Motor neuron (in vitro differentiated cells): ENCODE results near the gene AFF3. TPM values are rescaled to one million over a fixed set of nuclear protein-coding genes. Genes with fewer than 3 reads are reported as not detected.

ENCODE experiments used
- ATAC-seq, 8 experiments: fragments of 200-7000 bp; cut with Tn5 transposase; replicated peaks in 6 of 8; 2 replicates each; pipeline ENCODE4 v1.8.0; 2021; ENCODE audit warnings: mild to moderate bottlenecking in 8 of 8, moderate library complexity in 8 of 8
- H3K27ac ChIP-seq, 2 donors: fragments of 250-450 bp; sonication (Bioruptor Pico); 2 replicates each; pipeline ENCODE4 v1.9.0; 2021; ENCODE audit warnings: antibody characterized with exemption in 2 of 2, mild to moderate bottlenecking in 2 of 2, moderate library complexity in 1 of 2
- H3K4me1 ChIP-seq, 2 donors: fragments of 250-450 bp; sonication (Bioruptor Pico); replicated peaks in 1 of 2; 2 replicates each; pipeline ENCODE4 v1.6.1; 2021; ENCODE audit warnings: antibody characterized with exemption in 2 of 2, mild to moderate bottlenecking in 2 of 2, moderate library complexity in 1 of 2
- H3K4me3 ChIP-seq, 5 donors: fragments of 250-450 bp; sonication (Bioruptor Pico); 2 replicates each; pipeline ENCODE4 v1.9.0; 2021; ENCODE audit warnings: antibody characterized with exemption in 5 of 5, mild to moderate bottlenecking in 5 of 5, moderate library complexity in 4 of 5
- WGBS, 10 experiments: fragments of 450-650 bp; shearing (Covaris generic); methylation state at CpG; one replicate each; pipeline ENCODE4 v1.0.0; 2022; 5-methylcytosine and 5-hydroxymethylcytosine counted together
- in situ Hi-C, 9 experiments: fragments of 400-800 bp; cut with MboI; loops; one replicate each; pipeline ENCODE4 v1.15.0; 2021; ENCODE audit warnings: low sequenced_read_pairs in 9 of 9, low pct_unique_long_range_greater_than_20kb in 2 of 9; ENCODE audit not compliant: unreplicated experiment in 9 of 9
- total RNA-seq, 8 experiments: library from RNA; unstranded; fragments of 300-600 nt; gene quantifications; 2 replicates each; pipeline versions ENCODE4 v1.2.3 to v1.2.4, GENCODE V29; 2022

AFF3 gene
- total RNA-seq, 8 experiments from 2014 or later = 0.99 to 33.6 (median 16.7) TPM

DNA sequence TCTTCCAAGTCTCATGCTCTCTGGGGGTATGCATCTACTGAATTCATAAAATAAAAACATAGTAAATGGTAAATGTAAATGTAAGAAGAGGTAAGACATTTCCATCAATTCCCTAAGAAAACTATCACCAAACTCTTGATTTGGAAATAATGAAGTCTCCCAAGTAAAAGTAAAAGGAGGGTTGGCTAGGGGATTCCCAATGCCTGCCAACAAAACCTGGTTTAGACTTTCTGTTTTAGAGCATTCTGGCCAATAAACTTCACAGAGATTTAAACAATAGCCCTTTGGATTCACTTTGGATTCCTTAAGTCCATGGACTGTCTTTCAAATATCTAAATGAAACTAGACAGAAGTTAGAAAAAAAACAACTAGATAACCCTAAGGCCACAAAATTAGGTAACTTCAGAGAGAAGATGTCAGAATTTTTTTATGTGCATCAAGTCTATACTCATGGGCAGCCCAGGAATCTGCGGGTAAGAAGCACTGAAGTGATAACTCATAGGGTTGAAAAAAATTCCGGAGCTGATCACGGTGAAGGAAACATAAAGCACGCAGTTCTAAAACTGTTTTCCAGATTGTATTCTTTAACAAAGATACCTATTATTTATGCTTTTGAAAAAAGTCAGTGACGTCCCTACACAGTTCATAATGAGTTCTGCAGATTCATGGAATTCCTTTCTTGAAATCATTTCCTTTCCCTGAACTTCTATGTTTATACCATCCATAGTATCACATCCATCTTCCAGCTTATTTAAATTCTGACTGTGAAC, 263.6 kb downstream of the AFF3 start:
- H3K4me1 ChIP-seq = peaks cover 68 to 72% of the 10 kb centered on the region in 2 donors
- 38 to 95% (median 83%) methylated on average over 1 to 5 of the region's 5 CpGs for WGBS, 10 experiments
- H3K4me3 ChIP-seq = no peak overlapping the region
- in situ Hi-C loops = no loop called here
- no peak for ATAC-seq
- no peak overlapping the region for H3K27ac ChIP-seq

GRCh38 chr2:99877963-99878362, 264.4 kb downstream of the AFF3 start:
- Histone ChIP-seq H3K4me1 (peaks cover 60 to 64% of the 10 kb centered on the region in 2 donors), H3K27ac (no peak overlapping the region), H3K4me3 (no peak overlapping the region)
- ATAC-seq = no peak
- in situ Hi-C loops = no loop called here
- 70 to 100% (median 96%) methylated on average over 1 to 4 of the region's 4 CpGs; no CpG with 5 or more reads in 1 of the 10 experiments for WGBS, 10 experiments

- in situ Hi-C loops = no loop called here
- H3K27ac ChIP-seq = no peak overlapping the region
- 33 to 100% (median 100%) methylated on average over 1 to 2 of the region's 3 CpGs; no CpG with 5 or more reads in 2 of the 10 experiments for WGBS, 10 experiments
- H3K4me1 ChIP-seq = peaks cover 50 to 54% of the 10 kb centered on the region in 2 donors
- no peak overlapping the region for H3K4me3 ChIP-seq
- ATAC-seq = no peak
These were observed 265.4 kb downstream of the AFF3 start for GRCh38 chr2:99876956-99877355.

DNA sequence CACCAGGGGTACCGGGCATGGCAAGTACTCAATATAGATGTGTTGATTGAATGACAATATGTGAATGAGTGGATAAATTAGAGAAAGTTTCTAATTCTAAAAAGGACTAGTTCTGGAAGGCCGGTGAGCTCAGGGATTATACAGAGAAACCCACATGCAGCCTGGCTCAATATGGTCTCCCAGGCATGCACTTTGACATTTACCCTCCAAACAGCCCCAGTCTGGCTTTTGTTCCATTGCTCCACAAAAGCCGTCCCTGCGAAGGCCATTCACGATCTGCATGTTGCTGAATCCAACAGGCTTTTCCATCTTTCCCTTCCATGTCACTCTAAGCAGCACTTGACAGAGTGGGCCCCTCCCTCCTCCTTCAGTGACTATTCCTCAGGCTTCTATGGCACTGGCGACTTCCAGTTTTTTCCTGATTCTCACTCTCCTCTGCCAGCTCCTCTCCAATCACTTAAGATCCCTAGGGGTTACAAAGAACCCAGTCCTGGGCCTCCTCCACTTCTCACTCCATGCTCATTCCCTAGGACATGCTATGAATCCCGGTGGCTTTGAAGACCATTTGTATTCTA, 266.7 kb downstream of the AFF3 start:
- ATAC-seq = peak in 5 of 8 experiments; percentile 31 to 77 (median 74)
- H3K27ac ChIP-seq = no peak overlapping the region
- peaks cover 37 to 43% of the 10 kb centered on the region in 2 donors for H3K4me1 ChIP-seq
- 17 to 100% (median 73%) methylated on average over 1 to 5 of the region's 7 CpGs; no CpG with 5 or more reads in 1 of the 10 experiments for WGBS, 10 experiments
- in situ Hi-C loops = no loop called here
- H3K4me3 ChIP-seq = no peak overlapping the region

DNA sequence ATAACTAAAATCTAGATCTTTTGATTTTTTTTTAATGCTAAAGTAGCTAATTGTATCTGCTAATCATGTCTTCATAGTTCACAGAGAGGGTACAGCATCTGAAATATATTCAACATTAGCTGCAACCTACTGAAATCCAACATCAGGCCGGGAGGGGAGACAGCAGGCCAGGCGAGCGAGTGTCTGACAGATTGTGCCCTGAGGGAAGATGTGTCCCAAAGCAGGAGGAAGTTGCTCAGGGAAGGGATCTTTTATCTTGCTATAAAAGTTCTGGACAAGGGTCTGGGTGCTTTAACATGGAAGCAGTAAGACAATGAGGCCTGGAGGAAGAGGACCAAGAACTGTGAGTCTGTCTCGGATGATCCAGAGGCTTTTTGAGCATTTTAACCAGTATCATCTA, 274.1 kb downstream of the AFF3 start:
- no peak overlapping the region for H3K4me3 ChIP-seq
- WGBS, 10 experiments = 40 to 93% (median 88%) methylated on average over 1 to 4 of the region's 4 CpGs; no CpG with 5 or more reads in 3 of the 10 experiments
- peak overlapping the region in 1 of 2 donors; percentile 46 for H3K27ac ChIP-seq
- H3K4me1 ChIP-seq = peaks cover 26 to 27% of the 10 kb centered on the region in 2 donors
- in situ Hi-C loops = no loop called here
- ATAC-seq = peak in 4 of 8 experiments; percentile 21 to 44 (median 28)

GRCh38 chr2:99867770-99868169, 274.6 kb downstream of the AFF3 start:
- in situ Hi-C loops = no loop called here
- no peak overlapping the region for H3K4me3 ChIP-seq
- peak in 5 of 8 experiments; percentile 95 to 98 (median 96) for ATAC-seq
- peak overlapping the region; percentile 34 to 46 for H3K27ac ChIP-seq
- H3K4me1 ChIP-seq = peaks cover 31 to 32% of the 10 kb centered on the region in 2 donors
- WGBS, 10 experiments = 27 to 96% (median 53%) methylated on average over 2 to 9 of the region's 11 CpGs; no CpG with 5 or more reads in 1 of the 10 experiments

DNA sequence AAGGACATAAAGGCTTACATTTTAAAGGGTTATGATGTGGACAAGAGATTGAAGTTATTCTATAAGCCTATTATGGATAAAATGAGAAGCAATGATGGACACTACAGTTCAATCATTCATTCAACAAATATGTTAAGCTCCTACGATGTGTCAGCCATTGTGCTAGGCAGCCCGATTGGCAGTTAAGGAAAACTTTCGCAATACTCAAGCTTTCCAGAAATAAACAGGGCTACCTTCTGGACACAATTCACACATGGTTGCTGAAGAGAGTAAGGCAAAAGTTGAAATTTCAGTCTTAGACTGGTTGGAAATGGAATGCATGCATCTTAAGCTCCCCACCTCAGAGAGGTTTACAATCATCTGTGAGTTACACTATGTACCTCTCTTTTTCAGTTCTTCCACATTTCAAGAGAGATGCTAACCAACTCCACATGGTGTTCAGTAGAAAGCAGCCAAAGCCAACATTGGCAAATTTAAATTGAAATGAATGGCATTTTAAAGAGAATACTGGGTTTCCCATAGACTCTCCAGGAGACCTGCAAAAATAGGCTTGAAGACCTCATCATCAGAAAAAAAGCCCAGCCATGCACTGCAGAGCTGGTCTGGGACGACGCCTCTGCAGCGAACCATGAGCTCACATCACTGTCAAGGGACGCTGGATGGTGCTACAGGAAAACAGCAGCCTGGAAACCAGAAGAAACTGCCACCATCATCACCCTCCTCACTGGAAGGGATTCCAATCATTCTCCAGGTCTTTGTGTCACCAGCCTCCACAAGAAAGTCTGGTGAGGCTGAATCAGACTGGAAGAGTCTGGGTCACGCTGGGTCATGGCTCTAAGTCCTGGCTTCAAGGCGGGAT, 276.3 kb downstream of the AFF3 start:
- in situ Hi-C loops = no loop called here
- Histone ChIP-seq H3K4me1 (peaks cover 33 to 35% of the 10 kb centered on the region in 2 donors), H3K27ac (no peak overlapping the region), H3K4me3 (no peak overlapping the region)
- no peak for ATAC-seq
- 48 to 100% (median 83%) methylated on average over 3 to 8 of the region's 9 CpGs; no CpG with 5 or more reads in 2 of the 10 experiments for WGBS, 10 experiments

GRCh38 chr2:99864561-99865553, 277.5 kb downstream of the AFF3 start:
- H3K27ac ChIP-seq = no peak overlapping the region
- in situ Hi-C loops = no loop called here
- peaks cover 33 to 35% of the 10 kb centered on the region in 2 donors for H3K4me1 ChIP-seq
- WGBS, 10 experiments = 43 to 100% (median 89%) methylated on average over 2 to 10 of the region's 10 CpGs; no CpG with 5 or more reads in 1 of the 10 experiments
- H3K4me3 ChIP-seq = no peak overlapping the region
- peak in 4 of 8 experiments; percentile 20 to 90 (median 78) for ATAC-seq

- H3K4me3 ChIP-seq = no peak overlapping the region
- H3K4me1 ChIP-seq = peaks cover 32 to 35% of the 10 kb centered on the region in 2 donors
- ATAC-seq = no peak
- WGBS, 10 experiments = 20 to 100% (median 93%) methylated on average over 1 to 2 of the region's 2 CpGs; no CpG with 5 or more reads in 3 of the 10 experiments
- H3K27ac ChIP-seq = no peak overlapping the region
- in situ Hi-C loops = no loop called here
These were observed 278.5 kb downstream of the AFF3 start for GRCh38 chr2:99863903-99864270.

- ATAC-seq = no peak
- H3K4me1 ChIP-seq = peaks cover 26 to 31% of the 10 kb centered on the region in 2 donors
- H3K27ac ChIP-seq = no peak overlapping the region
- WGBS, 10 experiments = 47 to 96% (median 70%) methylated on average over 2 to 4 of the region's 4 CpGs; no CpG with 5 or more reads in 2 of the 10 experiments
- no peak overlapping the region for H3K4me3 ChIP-seq
- in situ Hi-C loops = no loop called here
These were observed 279.0 kb downstream of the AFF3 start for GRCh38 chr2:99863236-99863902.

DNA sequence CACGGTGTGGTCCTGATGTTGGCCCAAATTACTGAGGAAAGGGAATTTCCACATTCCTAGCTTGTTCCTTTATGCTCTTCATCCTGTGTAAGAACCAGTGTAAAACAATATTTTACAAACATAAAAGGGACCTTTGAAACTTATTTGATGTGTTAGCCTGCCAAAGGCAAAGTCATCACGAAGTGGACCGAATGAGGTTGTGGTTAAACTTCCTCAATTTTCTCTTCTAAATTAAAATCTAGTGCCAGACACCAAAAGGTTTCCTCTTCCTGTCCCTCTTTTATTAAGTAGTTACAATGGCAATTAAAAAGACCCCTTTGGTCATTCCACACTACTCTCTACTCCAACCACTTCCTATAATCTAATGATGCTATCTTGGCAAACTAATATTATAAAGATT, 279.8 kb downstream of the AFF3 start:
- Histone ChIP-seq H3K4me3 (no peak overlapping the region), H3K27ac (no peak overlapping the region), H3K4me1 (peaks cover 18 to 23% of the 10 kb centered on the region in 2 donors)
- WGBS, 10 experiments = 60 to 100% (median 80%) methylated on average over 1 to 3 of the region's 3 CpGs; no CpG with 5 or more reads in 2 of the 10 experiments
- no peak for ATAC-seq
- in situ Hi-C loops = no loop called here
